SK-MEL-5 (cell line): ENCODE results near the gene SLC17A1. TPM values are rescaled to one million over a fixed set of nuclear protein-coding genes. Genes with fewer than 3 reads are reported as not detected.

Experiments
- DNase-seq: peaks from one replicate; pipeline ENCODE4 v3.0.0-alpha.2; 2016; ENCODE audit warnings: low read depth, low spot score
- in situ Hi-C: cut with HindIII; loops from 2 replicates; pipeline ENCODE4 v1.10.0; 2016; ENCODE audit warnings: low sequenced_read_pairs, high pct_unique_total_duplicates, low pct_unique_long_range_greater_than_20kb
- total RNA-seq: library from RNA; depleted of rRNA; stranded (reverse); fragments of >200 nt; shearing (Covaris generic); gene quantifications from 2 replicates; pipeline ENCODE4 v1.2.3, GENCODE V29; 2014

The SLC17A1 gene
- total RNA-seq, 1 experiment from 2014 or later, result not detected

- no peak for DNase-seq
- in situ Hi-C loops, result no loop called here
Measured at GRCh38 chr6:25842526-25842925, 10.7 kb upstream of the SLC17A1 start.

DNA sequence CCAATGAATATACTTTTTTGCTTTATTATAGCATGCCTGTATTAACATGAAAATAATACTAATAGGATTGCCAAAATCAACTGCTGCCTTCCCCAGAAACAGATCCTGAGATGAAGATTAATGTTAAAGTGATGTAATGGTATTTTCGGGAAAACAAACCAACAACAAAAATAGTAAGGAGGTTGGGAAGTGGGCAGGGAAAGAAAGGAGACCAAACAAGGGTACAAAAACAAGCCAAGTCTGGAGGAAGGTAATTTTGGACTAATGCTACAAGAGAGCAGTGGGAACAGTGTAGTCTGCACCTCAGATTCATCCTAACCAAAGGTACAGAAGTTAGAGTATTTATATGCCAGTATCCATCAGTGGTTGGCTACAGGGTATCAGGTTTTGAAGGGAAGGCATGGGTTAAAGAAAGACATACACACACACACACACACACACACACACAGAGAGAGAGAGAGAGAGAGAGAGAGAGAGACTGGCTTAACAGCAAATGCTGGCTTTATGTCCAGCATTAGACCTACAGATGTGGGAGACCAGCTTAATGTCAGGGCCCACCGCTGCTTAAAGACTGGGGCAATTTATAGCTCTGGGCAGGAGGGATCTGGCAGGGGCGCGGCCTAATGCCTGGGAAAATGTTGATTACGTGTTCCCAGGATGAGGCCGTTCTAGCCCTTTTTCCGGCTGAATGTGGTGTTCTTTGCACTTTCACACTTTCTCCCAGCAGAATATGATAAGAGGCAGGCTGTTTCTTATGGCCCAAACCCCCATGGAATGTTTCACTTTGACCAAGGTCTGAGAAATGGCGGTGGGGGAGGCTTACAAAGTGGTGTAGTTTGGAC lies 3.8 kb upstream of the SLC17A1 start:
- DNase-seq, result no peak
- in situ Hi-C loops, result no loop called here

DNA sequence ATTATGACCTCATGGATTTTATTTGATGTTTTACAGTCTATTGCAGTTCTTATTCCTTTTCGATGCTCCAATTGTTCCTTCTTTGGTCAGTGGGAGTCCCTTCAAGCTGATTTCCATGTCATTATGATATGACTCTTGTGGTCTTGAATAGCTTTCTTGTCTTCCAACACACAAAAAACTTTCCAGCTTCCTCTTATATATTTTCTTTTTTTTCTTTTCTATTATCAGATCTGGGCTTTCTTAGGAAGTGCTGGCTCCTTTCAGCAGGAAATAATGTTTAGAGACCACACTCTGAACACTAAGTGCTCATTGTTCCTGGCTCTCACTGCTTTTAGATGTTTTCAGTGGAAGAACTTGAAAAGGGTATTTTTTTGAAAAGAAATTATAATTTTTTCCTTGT lies 3.1 kb upstream of the SLC17A1 start:
- no peak for DNase-seq
- in situ Hi-C loops, result no loop called here

- no peak for DNase-seq
- in situ Hi-C loops, result no loop called here
Measured at GRCh38 chr6:25833136-25833535, 1.3 kb upstream of the SLC17A1 start.

DNA sequence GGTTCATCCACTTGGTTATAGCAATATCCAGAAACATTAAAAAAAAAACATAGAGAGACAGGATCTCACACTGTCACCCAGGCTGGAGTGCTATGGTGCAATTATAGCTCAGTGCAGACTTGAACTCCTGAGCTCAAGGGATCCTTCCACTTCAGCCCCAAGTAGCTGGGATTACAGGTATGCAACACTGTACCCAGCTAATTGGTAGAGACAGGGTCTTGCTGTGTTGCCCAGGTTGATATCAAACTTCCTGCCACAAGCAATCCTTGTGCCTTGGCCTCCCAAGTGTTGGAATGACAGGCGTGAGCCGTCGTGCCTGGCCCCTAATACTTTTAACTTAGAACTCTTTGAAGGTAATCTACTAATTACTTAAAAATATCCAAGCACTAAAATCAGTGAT lies 818 bp upstream of the SLC17A1 start:
- DNase-seq, result no peak
- in situ Hi-C loops, result no loop called here

- DNase-seq, result no peak
- in situ Hi-C loops, result no loop called here
Measured at GRCh38 chr6:25832307-25832662, 433 bp upstream of the SLC17A1 start.

DNA sequence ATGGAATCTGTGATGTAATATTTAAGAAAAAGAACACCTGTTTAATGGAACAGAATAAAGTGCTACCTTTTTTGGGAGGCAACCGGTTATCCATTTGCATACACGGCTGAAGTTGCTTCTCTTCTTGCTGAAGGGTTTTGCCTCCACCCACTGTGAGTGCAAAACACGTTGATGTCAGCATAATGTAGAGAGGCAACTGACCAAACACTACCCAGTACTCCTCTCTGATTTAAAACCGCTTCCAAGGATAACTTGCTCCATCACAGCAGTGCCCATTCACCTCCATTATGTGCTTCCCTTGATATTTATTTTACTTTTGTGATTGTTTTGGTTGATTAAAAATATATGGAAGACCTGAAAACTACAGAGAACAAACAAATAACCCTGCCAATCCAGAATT lies 1.4 kb downstream of the SLC17A1 start:
- DNase-seq, result no peak
- in situ Hi-C loops, result no loop called here

DNA sequence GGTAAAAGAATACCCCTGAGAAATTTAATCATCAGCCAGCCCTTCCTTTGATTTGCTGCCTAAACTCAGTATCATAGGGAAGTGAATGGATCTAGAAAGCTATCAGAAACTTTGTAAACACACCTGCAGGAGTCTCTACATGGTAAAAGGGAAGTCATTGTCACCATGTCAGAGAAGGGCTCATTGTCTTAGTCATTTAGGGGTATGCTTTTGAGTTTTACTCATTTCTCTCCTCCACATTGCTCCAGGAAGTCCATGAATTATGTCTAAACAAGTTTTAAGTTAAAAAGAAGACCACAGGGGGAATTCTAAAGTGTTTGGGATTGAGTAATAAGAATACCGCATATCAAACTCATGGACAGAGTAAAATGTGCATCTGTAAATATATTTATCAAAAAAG lies 2.5 kb downstream of the SLC17A1 start:
- in situ Hi-C loops, result no loop called here
- DNase-seq, result no peak

GRCh38 chr6:25821341-25821740 lies 10.5 kb downstream of the SLC17A1 start:
- in situ Hi-C loops, result no loop called here
- DNase-seq, result no peak

DNA sequence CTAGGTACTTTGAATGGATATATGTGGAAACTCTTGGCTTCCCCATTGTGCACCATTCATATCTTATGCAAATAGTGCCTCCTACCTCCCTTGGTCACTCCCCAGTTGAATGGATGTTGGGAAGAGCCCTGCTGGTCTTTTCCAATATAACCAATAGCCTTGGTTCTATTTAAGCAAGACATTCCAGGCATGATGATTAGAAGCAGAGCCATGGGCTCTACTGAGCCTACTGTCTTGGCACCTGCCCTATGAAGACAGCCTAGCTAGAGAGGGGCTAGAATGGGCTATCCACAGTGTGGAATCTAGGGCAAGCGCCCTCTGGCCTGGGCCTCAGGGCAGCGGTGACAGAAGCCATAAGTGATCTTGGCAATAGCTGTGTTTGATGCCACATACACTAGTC lies 15.6 kb downstream of the SLC17A1 start:
- DNase-seq, result no peak
- in situ Hi-C loops, result no loop called here

- no peak for DNase-seq
- in situ Hi-C loops, result no loop called here
Measured at GRCh38 chr6:25815194-25815593, 16.7 kb downstream of the SLC17A1 start.

DNA sequence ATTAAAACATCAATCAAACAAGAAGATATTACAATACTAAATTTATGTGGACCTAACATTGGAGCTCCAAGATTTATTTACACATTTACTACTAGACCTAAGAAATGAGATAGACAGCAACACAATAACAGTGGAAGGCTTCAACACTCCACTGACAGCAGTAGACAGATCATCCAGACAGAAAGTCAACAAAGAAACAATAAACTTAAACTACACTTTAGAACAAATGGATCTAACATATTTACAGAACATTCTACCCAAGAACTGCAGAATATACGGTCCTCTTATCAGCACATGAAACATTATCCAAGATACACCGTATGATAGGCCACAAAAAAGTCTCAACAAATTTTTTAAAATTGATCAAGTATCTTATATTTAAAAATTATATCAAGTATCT lies 27.0 kb downstream of the SLC17A1 start:
- DNase-seq, result no peak
- in situ Hi-C loops, result no loop called here

GRCh38 chr6:25801436-25801835 lies 30.4 kb downstream of the SLC17A1 start:
- DNase-seq, result no peak
- in situ Hi-C loops, result no loop called here

DNA sequence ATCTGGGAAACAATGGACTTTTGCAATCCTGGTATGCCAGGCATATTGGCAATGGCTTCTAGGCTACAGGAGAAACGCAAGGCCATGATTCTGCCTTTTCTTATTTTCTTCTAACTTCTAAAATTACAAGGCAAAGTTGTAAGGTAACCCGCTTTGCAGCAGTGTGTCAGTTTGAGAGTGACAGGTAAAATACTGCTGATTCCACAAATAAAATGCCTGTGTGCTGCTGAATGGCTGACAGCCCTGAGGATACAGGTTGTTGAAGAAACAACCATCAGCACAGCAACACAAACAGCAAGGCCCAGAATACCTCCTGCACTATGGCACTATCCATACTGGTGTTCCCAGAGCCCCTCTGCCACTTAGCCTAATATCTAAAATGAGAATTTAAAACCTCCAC lies 37.1 kb downstream of the SLC17A1 start:
- no peak for DNase-seq
- in situ Hi-C loops, result no loop called here

DNA sequence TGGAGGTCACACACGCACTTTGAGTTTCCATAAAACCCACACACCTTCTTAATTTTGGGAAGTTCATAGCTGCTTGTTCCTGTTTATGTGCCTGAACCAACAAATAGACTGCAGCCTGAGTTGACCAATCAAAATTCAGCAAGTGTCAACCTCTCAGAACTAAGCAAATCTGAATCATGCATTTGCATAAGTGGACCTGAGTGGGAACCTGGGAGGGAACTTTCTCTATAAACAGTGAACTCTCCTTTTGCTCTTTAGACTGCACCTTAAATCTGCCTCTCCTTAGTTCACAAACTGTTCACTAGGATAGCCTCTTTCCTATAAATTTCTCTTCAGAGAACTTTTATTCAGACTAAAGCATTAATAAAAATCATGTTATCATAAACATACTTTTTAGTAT lies 37.9 kb downstream of the SLC17A1 start:
- DNase-seq, result no peak
- in situ Hi-C loops, result no loop called here

DNA sequence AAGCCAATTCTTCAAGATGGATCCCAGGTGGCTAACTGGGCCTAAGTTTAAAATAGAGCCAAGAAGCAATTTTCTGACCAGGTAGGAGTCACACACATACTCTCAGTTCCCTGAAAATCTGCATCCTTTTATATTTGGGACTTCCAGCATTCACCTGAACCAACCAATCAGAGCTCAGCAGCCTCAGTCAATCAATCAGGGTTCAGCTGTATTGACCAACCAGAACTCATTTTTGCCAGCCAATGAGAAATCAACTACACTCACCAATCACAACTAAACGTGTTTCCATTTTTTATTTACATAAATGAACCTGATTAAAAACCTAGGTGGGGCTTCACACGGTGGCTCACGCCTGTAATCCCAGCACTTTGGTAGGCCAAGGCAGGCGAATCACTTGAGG lies 39.8 kb downstream of the SLC17A1 start:
- in situ Hi-C loops, result no loop called here
- DNase-seq, result no peak

DNA sequence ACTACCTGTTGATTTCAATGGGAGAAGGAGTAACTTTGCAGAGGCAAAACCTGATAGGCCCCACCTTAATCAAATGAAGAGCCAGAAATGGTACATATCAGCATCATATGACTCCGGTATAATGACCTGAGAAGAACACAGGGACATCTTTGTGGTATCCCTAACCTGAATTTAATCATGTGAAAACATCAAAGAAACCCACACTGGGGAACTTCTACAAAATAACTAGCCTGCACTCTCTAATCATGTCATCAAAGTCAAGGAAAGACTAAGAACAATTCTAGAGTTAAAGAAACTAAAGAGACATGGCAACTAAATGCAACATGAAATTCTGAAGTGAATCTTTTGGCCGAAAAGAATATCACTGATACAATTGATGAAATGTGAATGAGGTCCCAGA lies 42.4 kb downstream of the SLC17A1 start:
- in situ Hi-C loops, result no loop called here
- no peak for DNase-seq

DNA sequence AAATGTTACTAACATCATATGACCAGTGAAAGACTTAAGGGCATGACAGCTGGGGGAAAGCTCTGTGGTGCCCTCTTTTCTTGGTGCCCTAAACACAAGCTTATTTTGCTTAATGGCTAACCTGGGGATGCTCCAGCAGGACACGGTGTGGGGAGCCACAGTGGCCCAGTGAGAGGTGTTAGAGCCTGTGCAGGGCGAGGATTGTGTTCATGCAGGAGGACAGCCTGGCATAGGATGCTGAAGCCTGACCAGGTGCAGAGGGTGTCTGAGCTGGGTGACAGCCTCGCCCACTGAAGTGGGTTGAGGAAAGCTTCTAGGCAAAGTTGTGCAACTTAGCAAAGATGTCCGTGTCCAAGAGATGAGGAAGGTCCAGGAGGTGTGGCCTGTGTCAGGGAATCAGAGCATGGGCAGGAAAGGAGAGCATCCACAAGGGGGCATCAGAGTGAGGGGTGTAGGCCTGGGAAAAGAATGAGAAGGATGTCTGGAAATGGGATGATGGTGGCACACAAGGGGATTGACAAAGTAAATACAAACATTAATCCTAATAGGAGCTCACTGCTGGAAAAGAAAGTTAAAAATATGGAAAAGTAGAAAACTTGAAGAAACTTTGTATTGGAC lies 43.4 kb downstream of the SLC17A1 start:
- DNase-seq, result peak; percentile 92
- in situ Hi-C loops, result no loop called here

GRCh38 chr6:25787428-25787827 lies 44.4 kb downstream of the SLC17A1 start:
- no peak for DNase-seq
- in situ Hi-C loops, result no loop called here
